ENCODE data around the gene CALD1. TPM values are rescaled to one million over a fixed set of nuclear protein-coding genes. Genes with fewer than 3 reads are reported as not detected.

The CALD1 gene
- total and polyA plus RNA-seq, 4 donors: 48.0 to 226 (median 95.2) TPM

DNA sequence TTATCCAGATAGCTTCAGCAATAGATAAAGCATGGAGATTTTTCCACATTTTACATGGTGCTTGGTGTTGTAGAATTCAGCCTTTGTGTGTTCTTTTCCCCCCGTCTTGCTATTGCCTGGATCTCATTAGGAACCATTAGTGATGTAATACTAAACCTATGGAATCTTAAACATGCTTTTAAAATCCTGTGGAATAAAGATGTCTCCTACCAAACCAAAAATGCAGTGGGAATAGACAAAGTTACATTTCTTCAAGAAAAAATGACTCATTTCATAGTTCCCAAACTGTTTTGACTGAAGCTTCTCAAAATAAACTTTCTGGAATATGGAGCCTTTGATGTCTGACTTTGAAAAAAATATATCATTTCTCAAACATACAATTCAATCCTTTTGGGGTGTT is 44.0 kb downstream of the CALD1 start:
- no peak for DNase-seq (ENCODE audit: low spot score)

DNA sequence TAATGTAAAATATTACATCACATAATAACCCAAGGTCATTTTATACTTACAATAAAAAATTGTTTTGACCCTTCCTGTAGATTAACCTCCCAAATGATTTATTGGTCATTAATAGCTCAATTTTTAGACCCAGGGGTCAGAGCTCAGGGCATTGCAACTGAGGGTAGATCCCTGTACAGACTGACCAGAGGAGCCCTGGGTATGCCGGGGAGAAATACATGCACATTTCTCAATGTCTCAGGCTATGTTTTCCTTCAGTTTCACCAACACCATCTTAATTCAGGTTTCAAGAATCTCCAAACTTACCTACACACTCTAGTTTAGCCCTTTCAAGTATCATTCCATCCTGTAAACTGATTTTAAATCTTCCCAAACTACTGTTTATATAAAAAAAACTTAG is 46.2 kb downstream of the CALD1 start:
- DNase-seq (ENCODE audit: low spot score): no peak
- H3K4me1 ChIP-seq (ENCODE audit: control insufficient read depth in 4 of 4, insufficient read depth in 4 of 4, low read length in 3 of 4): no peaks in the 10 kb centered on the region
- no peaks in the 10 kb centered on the region for H3K27me3 ChIP-seq (ENCODE audit: control insufficient read depth in 4 of 4, insufficient read depth in 4 of 4, low read length in 3 of 4)
- no peak overlapping the region for H3K4me3 ChIP-seq (ENCODE audit: low read depth in 1 of 3, low read length in 3 of 3)
- 94% methylated on average over 1 of the region's 1 CpG for WGBS
- H3K9me3 ChIP-seq (ENCODE audit: control insufficient read depth in 4 of 4, low read length in 3 of 4): no peaks in the 10 kb centered on the region
- no peaks in the 10 kb centered on the region for H3K36me3 ChIP-seq (ENCODE audit: control insufficient read depth in 4 of 4, insufficient read depth in 3 of 4, low read depth in 1 of 4, low read length in 3 of 4)
- no peak overlapping the region for H3K9ac ChIP-seq (ENCODE audit: low read depth in 1 of 2, low read length in 2 of 2)
- no peak overlapping the region for H3K27ac ChIP-seq (ENCODE audit: low read depth in 1 of 2, low read length in 2 of 2)
- TF ChIP-seq, protein P1, sequence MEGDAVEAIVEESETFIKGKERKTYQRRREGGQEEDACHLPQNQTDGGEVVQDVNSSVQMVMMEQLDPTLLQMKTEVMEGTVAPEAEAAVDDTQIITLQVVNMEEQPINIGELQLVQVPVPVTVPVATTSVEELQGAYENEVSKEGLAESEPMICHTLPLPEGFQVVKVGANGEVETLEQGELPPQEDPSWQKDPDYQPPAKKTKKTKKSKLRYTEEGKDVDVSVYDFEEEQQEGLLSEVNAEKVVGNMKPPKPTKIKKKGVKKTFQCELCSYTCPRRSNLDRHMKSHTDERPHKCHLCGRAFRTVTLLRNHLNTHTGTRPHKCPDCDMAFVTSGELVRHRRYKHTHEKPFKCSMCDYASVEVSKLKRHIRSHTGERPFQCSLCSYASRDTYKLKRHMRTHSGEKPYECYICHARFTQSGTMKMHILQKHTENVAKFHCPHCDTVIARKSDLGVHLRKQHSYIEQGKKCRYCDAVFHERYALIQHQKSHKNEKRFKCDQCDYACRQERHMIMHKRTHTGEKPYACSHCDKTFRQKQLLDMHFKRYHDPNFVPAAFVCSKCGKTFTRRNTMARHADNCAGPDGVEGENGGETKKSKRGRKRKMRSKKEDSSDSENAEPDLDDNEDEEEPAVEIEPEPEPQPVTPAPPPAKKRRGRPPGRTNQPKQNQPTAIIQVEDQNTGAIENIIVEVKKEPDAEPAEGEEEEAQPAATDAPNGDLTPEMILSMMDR (IDR thresholded peaks at IDR 0.05; ENCODE audit: low read depth, low read length, missing input control): no peak
- TF ChIP-seq, protein P2, sequence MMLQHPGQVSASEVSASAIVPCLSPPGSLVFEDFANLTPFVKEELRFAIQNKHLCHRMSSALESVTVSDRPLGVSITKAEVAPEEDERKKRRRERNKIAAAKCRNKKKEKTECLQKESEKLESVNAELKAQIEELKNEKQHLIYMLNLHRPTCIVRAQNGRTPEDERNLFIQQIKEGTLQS (IDR thresholded peaks at IDR 0.05): no peak
- no peak for TF ChIP-seq FOXA1 (IDR thresholded peaks at IDR 0.05)
- no peak for TF ChIP-seq EGR1 (IDR thresholded peaks at IDR 0.05; ENCODE audit: low read depth in 2 of 2)
- no peak for TF ChIP-seq TAF1 (conservative IDR thresholded peaks at IDR 0.05)
- TF ChIP-seq, protein P3, sequence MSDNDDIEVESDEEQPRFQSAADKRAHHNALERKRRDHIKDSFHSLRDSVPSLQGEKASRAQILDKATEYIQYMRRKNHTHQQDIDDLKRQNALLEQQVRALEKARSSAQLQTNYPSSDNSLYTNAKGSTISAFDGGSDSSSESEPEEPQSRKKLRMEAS (IDR thresholded peaks at IDR 0.05): no peak
- TF ChIP-seq JUND (IDR thresholded peaks at IDR 0.05): no peak
- no peak for TF ChIP-seq HNF4G (IDR thresholded peaks at IDR 0.05)
- TF ChIP-seq SP1 (IDR thresholded peaks at IDR 0.05): no peak
- TF ChIP-seq HNF4A (conservative IDR thresholded peaks at IDR 0.05): no peak
- TF ChIP-seq, protein P4, sequence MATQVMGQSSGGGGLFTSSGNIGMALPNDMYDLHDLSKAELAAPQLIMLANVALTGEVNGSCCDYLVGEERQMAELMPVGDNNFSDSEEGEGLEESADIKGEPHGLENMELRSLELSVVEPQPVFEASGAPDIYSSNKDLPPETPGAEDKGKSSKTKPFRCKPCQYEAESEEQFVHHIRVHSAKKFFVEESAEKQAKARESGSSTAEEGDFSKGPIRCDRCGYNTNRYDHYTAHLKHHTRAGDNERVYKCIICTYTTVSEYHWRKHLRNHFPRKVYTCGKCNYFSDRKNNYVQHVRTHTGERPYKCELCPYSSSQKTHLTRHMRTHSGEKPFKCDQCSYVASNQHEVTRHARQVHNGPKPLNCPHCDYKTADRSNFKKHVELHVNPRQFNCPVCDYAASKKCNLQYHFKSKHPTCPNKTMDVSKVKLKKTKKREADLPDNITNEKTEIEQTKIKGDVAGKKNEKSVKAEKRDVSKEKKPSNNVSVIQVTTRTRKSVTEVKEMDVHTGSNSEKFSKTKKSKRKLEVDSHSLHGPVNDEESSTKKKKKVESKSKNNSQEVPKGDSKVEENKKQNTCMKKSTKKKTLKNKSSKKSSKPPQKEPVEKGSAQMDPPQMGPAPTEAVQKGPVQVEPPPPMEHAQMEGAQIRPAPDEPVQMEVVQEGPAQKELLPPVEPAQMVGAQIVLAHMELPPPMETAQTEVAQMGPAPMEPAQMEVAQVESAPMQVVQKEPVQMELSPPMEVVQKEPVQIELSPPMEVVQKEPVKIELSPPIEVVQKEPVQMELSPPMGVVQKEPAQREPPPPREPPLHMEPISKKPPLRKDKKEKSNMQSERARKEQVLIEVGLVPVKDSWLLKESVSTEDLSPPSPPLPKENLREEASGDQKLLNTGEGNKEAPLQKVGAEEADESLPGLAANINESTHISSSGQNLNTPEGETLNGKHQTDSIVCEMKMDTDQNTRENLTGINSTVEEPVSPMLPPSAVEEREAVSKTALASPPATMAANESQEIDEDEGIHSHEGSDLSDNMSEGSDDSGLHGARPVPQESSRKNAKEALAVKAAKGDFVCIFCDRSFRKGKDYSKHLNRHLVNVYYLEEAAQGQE (IDR thresholded peaks at IDR 0.05): no peak
- no peak for TF ChIP-seq GABPA (IDR thresholded peaks at IDR 0.05 in 1 of 2, conservative IDR thresholded peaks at IDR 0.05 in 1 of 2)

More for the DNA sequence above, 44.0 kb downstream of the CALD1 start:
- WGBS: 96% methylated on average over 1 of the region's 1 CpG
- Histone ChIP-seq H3K27me3 (ENCODE audit: control insufficient read depth in 4 of 4, insufficient read depth in 4 of 4, low read length in 3 of 4) (no peaks in the 10 kb centered on the region), H3K27ac (ENCODE audit: low read depth in 1 of 2, low read length in 2 of 2) (no peak overlapping the region), H3K9me3 (ENCODE audit: control insufficient read depth in 4 of 4, low read length in 3 of 4) (no peaks in the 10 kb centered on the region), H3K4me3 (ENCODE audit: low read depth in 1 of 3, low read length in 3 of 3) (no peak overlapping the region), H3K9ac (ENCODE audit: low read depth in 1 of 2, low read length in 2 of 2) (no peak overlapping the region), H3K36me3 (ENCODE audit: control insufficient read depth in 4 of 4, insufficient read depth in 3 of 4, low read depth in 1 of 4, low read length in 3 of 4) (no peaks in the 10 kb centered on the region), H3K4me1 (ENCODE audit: control insufficient read depth in 4 of 4, insufficient read depth in 4 of 4, low read length in 3 of 4) (no peaks in the 10 kb centered on the region)
- TF ChIP-seq SP1 (IDR thresholded peaks at IDR 0.05) (no peak), HNF4G (IDR thresholded peaks at IDR 0.05) (no peak), EGR1 (IDR thresholded peaks at IDR 0.05; ENCODE audit: low read depth in 2 of 2) (no peak), GABPA (IDR thresholded peaks at IDR 0.05 in 1 of 2, conservative IDR thresholded peaks at IDR 0.05 in 1 of 2) (no peak), NR2F2 (IDR thresholded peaks at IDR 0.05) (no peak), FOXA1 (IDR thresholded peaks at IDR 0.05) (no peak), RAD21 (IDR thresholded peaks at IDR 0.05) (no peak), FOXA2 (IDR thresholded peaks at IDR 0.05) (no peak), RXRA (IDR thresholded peaks at IDR 0.05) (no peak)
- TF ChIP-seq, protein P3 (IDR thresholded peaks at IDR 0.05): no peak
- TF ChIP-seq, protein P1 (IDR thresholded peaks at IDR 0.05; ENCODE audit: low read depth, low read length, missing input control): no peak
- TF ChIP-seq, protein P4 (IDR thresholded peaks at IDR 0.05): no peak
- TF ChIP-seq, protein P2 (IDR thresholded peaks at IDR 0.05): no peak
